Measurements from ENCODE around the gene DAB2IP.
A peak's percentile ranks its signal among the peaks of the same experiment; 100 is the strongest.

DAB2IP gene

GRCh38 chr9:121823451-121824169 is 172.2 kb downstream of the DAB2IP start:
- TF ChIP-seq CTCF (IDR thresholded peaks at IDR 0.05; ENCODE audit: low read depth, low read length, poor library complexity, severe bottlenecking) (no peak), EZH2phosphoT487 (IDR thresholded peaks at IDR 0.05; ENCODE audit: borderline replicate concordance, low read length) (no peak)
- no peaks in the 10 kb centered on the region for H3K27me3 ChIP-seq (ENCODE audit: control insufficient read depth, low read length)
- H3K27ac ChIP-seq (ENCODE audit: low read depth, low read length): no peak overlapping the region
- no peaks in the 10 kb centered on the region for H3K9me2 ChIP-seq (replicated peaks; ENCODE audit: control insufficient read depth, low read length)
- H3K4me2 ChIP-seq (ENCODE audit: low read length): no peak overlapping the region
- no peaks in the 10 kb centered on the region for H3K79me2 ChIP-seq (ENCODE audit: control insufficient read depth, low read length)
- H3K4me3 ChIP-seq (ENCODE audit: low read length): no peak overlapping the region
- no peaks in the 10 kb centered on the region for H4K20me1 ChIP-seq (ENCODE audit: control insufficient read depth, insufficient read depth, low read depth, low read length)
- peaks cover 19% of the 10 kb centered on the region for H3K4me1 ChIP-seq (ENCODE audit: control insufficient read depth, low read length)
- no peaks in the 10 kb centered on the region for H3F3A ChIP-seq (ENCODE audit: control insufficient read depth, insufficient read depth)
- H3K9me3 ChIP-seq (ENCODE audit: control insufficient read depth, insufficient read depth, low read length): no peaks in the 10 kb centered on the region
- H3K36me3 ChIP-seq (ENCODE audit: control insufficient read depth, low read length): no peaks in the 10 kb centered on the region

GRCh38 chr9:121824651-121825030 is 173.2 kb downstream of the DAB2IP start:
- Histone ChIP-seq H3K27me3 (ENCODE audit: control insufficient read depth, low read length) (no peaks in the 10 kb centered on the region), H3K9me2 (replicated peaks; ENCODE audit: control insufficient read depth, low read length) (no peaks in the 10 kb centered on the region), H4K20me1 (ENCODE audit: control insufficient read depth, insufficient read depth, low read depth, low read length) (no peaks in the 10 kb centered on the region), H3F3A (ENCODE audit: control insufficient read depth, insufficient read depth) (no peaks in the 10 kb centered on the region), H3K4me3 (ENCODE audit: low read length) (no peak overlapping the region), H3K9me3 (ENCODE audit: control insufficient read depth, insufficient read depth, low read length) (no peaks in the 10 kb centered on the region), H3K4me2 (ENCODE audit: low read length) (no peak overlapping the region), H3K79me2 (ENCODE audit: control insufficient read depth, low read length) (no peaks in the 10 kb centered on the region), H3K4me1 (ENCODE audit: control insufficient read depth, low read length) (peaks cover 14% of the 10 kb centered on the region), H3K27ac (ENCODE audit: low read depth, low read length) (no peak overlapping the region), H3K36me3 (ENCODE audit: control insufficient read depth, low read length) (no peaks in the 10 kb centered on the region)
- TF ChIP-seq EZH2phosphoT487 (IDR thresholded peaks at IDR 0.05; ENCODE audit: borderline replicate concordance, low read length) (no peak), CTCF (IDR thresholded peaks at IDR 0.05; ENCODE audit: low read depth, low read length, poor library complexity, severe bottlenecking) (peak; percentile 31)

- Histone ChIP-seq H3K27me3 (ENCODE audit: control insufficient read depth, low read length) (no peaks in the 10 kb centered on the region), H3K79me2 (ENCODE audit: control insufficient read depth, low read length) (no peaks in the 10 kb centered on the region), H3K27ac (ENCODE audit: low read depth, low read length) (no peak overlapping the region), H3K9me3 (ENCODE audit: control insufficient read depth, insufficient read depth, low read length) (no peaks in the 10 kb centered on the region), H4K20me1 (ENCODE audit: control insufficient read depth, insufficient read depth, low read depth, low read length) (no peaks in the 10 kb centered on the region), H3F3A (ENCODE audit: control insufficient read depth, insufficient read depth) (no peaks in the 10 kb centered on the region), H3K4me3 (ENCODE audit: low read length) (no peak overlapping the region), H3K4me1 (ENCODE audit: control insufficient read depth, low read length) (peaks cover 9% of the 10 kb centered on the region), H3K9me2 (replicated peaks; ENCODE audit: control insufficient read depth, low read length) (no peaks in the 10 kb centered on the region), H3K36me3 (ENCODE audit: control insufficient read depth, low read length) (no peaks in the 10 kb centered on the region), H3K4me2 (ENCODE audit: low read length) (no peak overlapping the region)
- TF ChIP-seq EZH2phosphoT487 (IDR thresholded peaks at IDR 0.05; ENCODE audit: borderline replicate concordance, low read length): no peak
- peak; percentile 6 for TF ChIP-seq CTCF (IDR thresholded peaks at IDR 0.05; ENCODE audit: low read depth, low read length, poor library complexity, severe bottlenecking)
Observed at GRCh38 chr9:121825031-121825691, 173.7 kb downstream of the DAB2IP start.
